NCI-H2196 treated with DMSO at 0.1 percent for 48 hours (cell line): ENCODE data around the gene PSMA8.
"Not testable (repeated sequence)": the region's sequence is repeated elsewhere in the genome, so short reads cannot be mapped to it uniquely, and the experiment has no call there.

Source experiments
- DNase-seq: peaks from one replicate; lab custom pipeline; 2025; ENCODE audit not compliant: unreplicated experiment; lab: John Stamatoyannopoulos, UW

Gene PSMA8

GRCh38 chr18:26230497-26230896 is 96.8 kb downstream of the PSMA8 start:
- no peak for DNase-seq

- no peak for DNase-seq
Observed at GRCh38 chr18:26233208-26233607, 99.5 kb downstream of the PSMA8 start.

GRCh38 chr18:26237363-26237762 is 103.7 kb downstream of the PSMA8 start:
- not testable (repeated sequence) for DNase-seq

- DNase-seq: not testable (repeated sequence)
Observed at GRCh38 chr18:26238718-26239117, 105.0 kb downstream of the PSMA8 start.

- not testable (repeated sequence) for DNase-seq
Observed at GRCh38 chr18:26242392-26242791, 108.7 kb downstream of the PSMA8 start.
